ENCODE results near the gene TOX2. TPM values are rescaled to one million over a fixed set of nuclear protein-coding genes. Genes with fewer than 3 reads are reported as not detected.

The TOX2 gene
- total RNA-seq, 2 experiments from 2014 or later = 0.23 TPM; not detected in 1

GRCh38 chr20:44021900-44022299 is 107.2 kb downstream of the TOX2 start:
- Histone ChIP-seq H2AFZ (ENCODE audit: low read length) (no peak overlapping the region), H3K9me3 (ENCODE audit: low read length) (no peaks in the 10 kb centered on the region), H4K20me1 (ENCODE audit: insufficient read depth, low read length) (no peaks in the 10 kb centered on the region), H3K27ac (ENCODE audit: low read depth, low read length, poor library complexity, severe bottlenecking) (no peak overlapping the region), H3K79me2 (ENCODE audit: insufficient read depth, low read depth, low read length) (no peaks in the 10 kb centered on the region), H3K9me2 (ENCODE audit: insufficient read depth, low read length) (no peaks in the 10 kb centered on the region), H3K4me2 (ENCODE audit: low read length) (no peak overlapping the region), H3K4me3 (ENCODE audit: low read depth, low read length, poor library complexity, severe bottlenecking) (no peak overlapping the region), H3K4me1 (ENCODE audit: insufficient read depth, low read length, poor library complexity, severe bottlenecking) (no peaks in the 10 kb centered on the region), H3K36me3 (ENCODE audit: insufficient read depth, low read length) (no peaks in the 10 kb centered on the region)
- intact Hi-C loops (cut with micrococcal nuclease; ENCODE audit: unreplicated experiment) = no loop called here
- ChIA-PET POLR2A (no interaction called here), CTCF (ENCODE audit: unreplicated experiment) (no interaction called here)
- no peak for TF ChIP-seq CTCF (conservative IDR thresholded peaks at IDR 0.05; ENCODE audit: low read length)
- DNase-seq (ENCODE audit: low spot score) = no peak
- no TSS peak for BruUV-seq (replicated peaks)

- no peaks in the 10 kb centered on the region for H3K9me2 ChIP-seq (ENCODE audit: insufficient read depth, low read length)
- H3K27ac ChIP-seq (ENCODE audit: low read depth, low read length, poor library complexity, severe bottlenecking) = no peak overlapping the region
- DNase-seq (ENCODE audit: low spot score) = no peak
- H4K20me1 ChIP-seq (ENCODE audit: insufficient read depth, low read length) = no peaks in the 10 kb centered on the region
- no peaks in the 10 kb centered on the region for H3K9me3 ChIP-seq (ENCODE audit: low read length)
- ChIA-PET POLR2A (interaction anchor here (0.7 kb wide), 1 partner anchor 11 kb away, joined by 8 read pairs; no protein-coding TSS in a partner anchor), CTCF (ENCODE audit: unreplicated experiment) (no interaction called here)
- intact Hi-C loops (cut with micrococcal nuclease; ENCODE audit: unreplicated experiment) = no loop called here
- BruUV-seq (replicated peaks) = no TSS peak
- H3K36me3 ChIP-seq (ENCODE audit: insufficient read depth, low read length) = no peaks in the 10 kb centered on the region
- H3K4me1 ChIP-seq (ENCODE audit: insufficient read depth, low read length, poor library complexity, severe bottlenecking) = no peaks in the 10 kb centered on the region
- no peak overlapping the region for H2AFZ ChIP-seq (ENCODE audit: low read length)
- H3K4me3 ChIP-seq (ENCODE audit: low read depth, low read length, poor library complexity, severe bottlenecking) = no peak overlapping the region
- no peak overlapping the region for H3K4me2 ChIP-seq (ENCODE audit: low read length)
- H3K79me2 ChIP-seq (ENCODE audit: insufficient read depth, low read depth, low read length) = no peaks in the 10 kb centered on the region
- no peak for TF ChIP-seq CTCF (conservative IDR thresholded peaks at IDR 0.05; ENCODE audit: low read length)
- no peak for TF ChIP-seq EZH2phosphoT487 (IDR thresholded peaks at IDR 0.05; ENCODE audit: borderline replicate concordance, low read depth, low read length)
Measured at GRCh38 chr20:44022464-44022863, 107.8 kb downstream of the TOX2 start.

GRCh38 chr20:44023515-44024371 is 109.1 kb downstream of the TOX2 start:
- H3K9me3 ChIP-seq (ENCODE audit: low read length) = no peaks in the 10 kb centered on the region
- POLR2A ChIA-PET = interaction anchor here (0.6 to 1.1 kb wide), 3 partner anchors 16 to 1410 kb away, joined by 3 to 4 read pairs (median 3); no protein-coding TSS in a partner anchor
- no peak for DNase-seq (ENCODE audit: low spot score)
- no peak overlapping the region for H3K4me2 ChIP-seq (ENCODE audit: low read length)
- no peak for TF ChIP-seq CTCF (conservative IDR thresholded peaks at IDR 0.05; ENCODE audit: low read length)
- no peak for TF ChIP-seq EZH2phosphoT487 (IDR thresholded peaks at IDR 0.05; ENCODE audit: borderline replicate concordance, low read depth, low read length)
- no peaks in the 10 kb centered on the region for H3K36me3 ChIP-seq (ENCODE audit: insufficient read depth, low read length)
- no peak overlapping the region for H3K4me3 ChIP-seq (ENCODE audit: low read depth, low read length, poor library complexity, severe bottlenecking)
- H3K9me2 ChIP-seq (ENCODE audit: insufficient read depth, low read length) = no peaks in the 10 kb centered on the region
- CTCF ChIA-PET (ENCODE audit: unreplicated experiment) = no interaction called here
- BruUV-seq (replicated peaks) = no TSS peak
- H3K27ac ChIP-seq (ENCODE audit: low read depth, low read length, poor library complexity, severe bottlenecking) = no peak overlapping the region
- no peaks in the 10 kb centered on the region for H3K4me1 ChIP-seq (ENCODE audit: insufficient read depth, low read length, poor library complexity, severe bottlenecking)
- intact Hi-C loops (cut with micrococcal nuclease; ENCODE audit: unreplicated experiment) = no loop called here
- H4K20me1 ChIP-seq (ENCODE audit: insufficient read depth, low read length) = no peaks in the 10 kb centered on the region
- no peaks in the 10 kb centered on the region for H3K79me2 ChIP-seq (ENCODE audit: insufficient read depth, low read depth, low read length)
- no peak overlapping the region for H2AFZ ChIP-seq (ENCODE audit: low read length)
